HepG2 (cell line): Measurements from ENCODE around the gene NUP214. TPM values are rescaled to one million over a fixed set of nuclear protein-coding genes. Genes with fewer than 3 reads are reported as not detected.

ENCODE experiments used
- ARNT ChIP-seq: fragments of 450-650 bp; IDR thresholded peaks from 2 replicates; pipeline ENCODE4 v1.6.1; 2017
- BORCS8-MEF2B ChIP-seq: sonication (generic); formaldehyde crosslinking; IDR thresholded peaks from 2 replicates; pipeline ENCODE4 v1.8.0; 2022; ENCODE audit warnings: mild to moderate bottlenecking, missing genetic modification reagents
- CAMTA2 ChIP-seq: sonication (generic); formaldehyde crosslinking; IDR thresholded peaks from 2 replicates; pipeline ENCODE4 v1.4.0; 2020; ENCODE audit warnings: mild to moderate bottlenecking, missing genetic modification reagents, borderline replicate concordance
- FOXK2 ChIP-seq: fragments of 450-650 bp; IDR thresholded peaks from 2 replicates; pipeline ENCODE4 v1.6.1; 2016
- KLF13 ChIP-seq: sonication (generic); formaldehyde crosslinking; IDR thresholded peaks from 2 replicates; pipeline ENCODE4 v1.4.0; 2020; ENCODE audit warnings: mild to moderate bottlenecking, missing genetic modification reagents
- PHB2 ChIP-seq: fragments of 450-650 bp; IDR thresholded peaks from 2 replicates; pipeline ENCODE4 v1.6.1; 2018; ENCODE audit not compliant: partially characterized antibody
- PHF8 ChIP-seq: sonication (generic); formaldehyde crosslinking; IDR thresholded peaks from 2 replicates; pipeline ENCODE4 v1.5.0; 2020; ENCODE audit warnings: missing genetic modification reagents
- SP140L ChIP-seq: sonication (generic); formaldehyde crosslinking; IDR thresholded peaks from 2 replicates; pipeline ENCODE4 v1.4.0; 2020; ENCODE audit warnings: missing genetic modification reagents, borderline replicate concordance
- XRCC5 ChIP-seq: fragments of 200-400 bp; formaldehyde crosslinking; optimal IDR thresholded peaks from 2 replicates; pipeline ENCODE3; 2017; ENCODE audit warnings: mild to moderate bottlenecking, low read length
- ZNF101 ChIP-seq: sonication (generic); formaldehyde crosslinking; IDR thresholded peaks from 2 replicates; pipeline ENCODE4 v1.4.0; 2020; ENCODE audit warnings: mild to moderate bottlenecking, low read depth, missing genetic modification reagents, borderline replicate concordance
- polyA plus RNA-seq, 8 experiments: library from polyadenylated mRNA; depleted of rRNA in 3 of 8; stranded (reverse) in 7 of 8; unstranded in 1 of 8; fragments of >200 nt; fragmentation: Illumina TruSeq in 4 of 8; extraction: Trizol in 4 of 8; gene quantifications; 2 replicates each; pipeline versions ENCODE4 v1.2.1 to v1.2.3, GENCODE V29; 2011 to 2016; ENCODE audit warnings: low read depth in 4 of 8, missing spikeins in 1 of 8, mixed read lengths in 1 of 8; ENCODE audit not compliant: insufficient read depth in 1 of 8
- total RNA-seq, 5 experiments: library from RNA; depleted of rRNA; stranded (reverse); fragments of >200 nt; fragmentation: Illumina TruSeq; extraction: Trizol; gene quantifications; 2 replicates each; pipeline ENCODE4 v1.2.3, GENCODE V29; 2016; ENCODE audit warnings: low read depth in 1 of 5
- TF ChIP-seq, protein P1 (sequence below): sonication (generic); formaldehyde crosslinking; IDR thresholded peaks from 2 replicates; pipeline ENCODE4 v1.4.0; 2020; ENCODE audit warnings: missing genetic modification reagents
- TF ChIP-seq, protein P2 (sequence below): IDR thresholded peaks from 2 replicates; pipeline ENCODE4 v1.6.1; 2012; ENCODE audit warnings: inconsistent platforms
- TF ChIP-seq, protein P3 (sequence below): sonication (generic); formaldehyde crosslinking; IDR thresholded peaks from 2 replicates; pipeline ENCODE4 v1.9.0; 2021; ENCODE audit warnings: missing genetic modification reagents, mild to moderate bottlenecking, borderline replicate concordance
- TF ChIP-seq, protein P4 (sequence below): sonication (generic); formaldehyde crosslinking; IDR thresholded peaks from 2 replicates; pipeline ENCODE4 v1.5.0; 2020; ENCODE audit warnings: missing genetic modification reagents, mild to moderate bottlenecking, borderline replicate concordance
- TF ChIP-seq, protein P5 (sequence below): conservative IDR thresholded peaks from 2 replicates; pipeline ENCODE4 v1.6.1; 2018; ENCODE audit warnings: missing genetic modification reagents
- TF ChIP-seq, protein P6 (sequence below): sonication (generic); formaldehyde crosslinking; IDR thresholded peaks from one replicate; pipeline ENCODE4 v1.5.1; 2020; ENCODE audit warnings: mild to moderate bottlenecking, missing genetic modification reagents; ENCODE audit errors: not compliant biosample characterization

NUP214 gene
- total and polyA plus RNA-seq, 2 of the 13 experiments (the other 11 are each of a cell fraction or from before 2014, with no cell fraction given), result 8.4 to 16.0 TPM

DNA sequence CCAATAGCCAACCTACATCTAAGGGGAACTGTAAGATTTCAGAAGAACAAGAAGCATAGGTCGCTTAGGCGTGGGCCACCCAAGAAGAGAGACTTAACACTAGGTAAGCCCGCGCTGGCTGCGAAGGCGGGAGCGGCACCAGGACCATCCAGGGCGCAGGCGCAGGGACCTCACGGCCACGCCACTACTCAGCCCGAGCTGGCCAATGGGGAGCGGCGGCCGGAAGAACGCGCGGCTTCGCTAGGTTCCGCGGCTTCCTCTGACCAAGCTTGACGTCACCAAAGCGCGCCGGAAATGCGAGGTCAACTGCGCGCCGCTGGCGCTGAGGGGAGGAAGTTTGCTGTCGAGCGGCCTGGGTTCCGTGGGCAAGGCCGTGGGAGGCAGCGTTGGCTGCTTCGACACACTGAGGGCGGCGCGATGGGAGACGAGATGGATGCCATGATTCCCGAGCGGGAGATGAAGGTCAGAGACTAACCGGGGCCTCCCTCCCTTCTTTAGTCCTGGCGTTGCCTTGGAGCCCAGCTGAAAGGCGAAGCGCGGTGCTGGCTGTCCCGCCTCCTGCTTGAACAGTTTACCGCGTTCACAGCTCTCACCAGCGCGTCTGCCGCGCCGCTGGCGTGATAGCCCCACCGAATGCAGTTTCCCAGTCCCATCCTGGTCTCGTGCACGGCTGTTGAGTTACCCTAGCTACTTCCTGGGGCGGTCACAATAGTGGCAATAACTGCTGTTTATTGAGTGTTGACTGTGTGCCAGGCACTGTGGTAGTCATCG, at the start of gene NUP214 (continued):
- TF ChIP-seq XRCC5, result peak; percentile 15
- TF ChIP-seq, protein P1, sequence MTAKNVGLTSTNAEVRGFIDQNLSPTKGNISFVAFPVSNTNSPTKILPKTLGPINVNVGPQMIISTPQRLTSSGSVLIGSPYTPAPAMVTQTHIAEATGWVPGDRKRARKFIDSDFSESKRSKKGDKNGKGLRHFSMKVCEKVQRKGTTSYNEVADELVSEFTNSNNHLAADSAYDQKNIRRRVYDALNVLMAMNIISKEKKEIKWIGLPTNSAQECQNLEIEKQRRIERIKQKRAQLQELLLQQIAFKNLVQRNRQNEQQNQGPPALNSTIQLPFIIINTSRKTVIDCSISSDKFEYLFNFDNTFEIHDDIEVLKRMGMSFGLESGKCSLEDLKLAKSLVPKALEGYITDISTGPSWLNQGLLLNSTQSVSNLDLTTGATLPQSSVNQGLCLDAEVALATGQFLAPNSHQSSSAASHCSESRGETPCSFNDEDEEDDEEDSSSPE (CRISPR knock-in tag), result peak; percentile 96
- TF ChIP-seq CAMTA2 (CRISPR knock-in tag), result peak; percentile 82; the same call in 1 of the 2 replicates
- TF ChIP-seq PHB2, result no peak
- no peak for TF ChIP-seq ZNF101 (CRISPR knock-in tag)
- TF ChIP-seq KLF13 (CRISPR knock-in tag), result no peak
- TF ChIP-seq, protein P2, sequence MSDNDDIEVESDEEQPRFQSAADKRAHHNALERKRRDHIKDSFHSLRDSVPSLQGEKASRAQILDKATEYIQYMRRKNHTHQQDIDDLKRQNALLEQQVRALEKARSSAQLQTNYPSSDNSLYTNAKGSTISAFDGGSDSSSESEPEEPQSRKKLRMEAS, result peak; percentile 90
- TF ChIP-seq PHF8 (CRISPR knock-in tag), result peak; percentile 99
- TF ChIP-seq BORCS8-MEF2B, result peak; percentile 85; the same call in 1 of the 2 replicates
- TF ChIP-seq, protein P3, sequence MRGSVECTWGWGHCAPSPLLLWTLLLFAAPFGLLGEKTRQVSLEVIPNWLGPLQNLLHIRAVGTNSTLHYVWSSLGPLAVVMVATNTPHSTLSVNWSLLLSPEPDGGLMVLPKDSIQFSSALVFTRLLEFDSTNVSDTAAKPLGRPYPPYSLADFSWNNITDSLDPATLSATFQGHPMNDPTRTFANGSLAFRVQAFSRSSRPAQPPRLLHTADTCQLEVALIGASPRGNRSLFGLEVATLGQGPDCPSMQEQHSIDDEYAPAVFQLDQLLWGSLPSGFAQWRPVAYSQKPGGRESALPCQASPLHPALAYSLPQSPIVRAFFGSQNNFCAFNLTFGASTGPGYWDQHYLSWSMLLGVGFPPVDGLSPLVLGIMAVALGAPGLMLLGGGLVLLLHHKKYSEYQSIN (CRISPR knock-in tag), result no peak
- TF ChIP-seq, protein P4, sequence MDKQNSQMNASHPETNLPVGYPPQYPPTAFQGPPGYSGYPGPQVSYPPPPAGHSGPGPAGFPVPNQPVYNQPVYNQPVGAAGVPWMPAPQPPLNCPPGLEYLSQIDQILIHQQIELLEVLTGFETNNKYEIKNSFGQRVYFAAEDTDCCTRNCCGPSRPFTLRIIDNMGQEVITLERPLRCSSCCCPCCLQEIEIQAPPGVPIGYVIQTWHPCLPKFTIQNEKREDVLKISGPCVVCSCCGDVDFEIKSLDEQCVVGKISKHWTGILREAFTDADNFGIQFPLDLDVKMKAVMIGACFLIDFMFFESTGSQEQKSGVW (CRISPR knock-in tag), result no peak
- TF ChIP-seq FOXK2, result 0 out of 2 replicates have a peak, but pooled peaks have one; percentile 25
- TF ChIP-seq, protein P5, sequence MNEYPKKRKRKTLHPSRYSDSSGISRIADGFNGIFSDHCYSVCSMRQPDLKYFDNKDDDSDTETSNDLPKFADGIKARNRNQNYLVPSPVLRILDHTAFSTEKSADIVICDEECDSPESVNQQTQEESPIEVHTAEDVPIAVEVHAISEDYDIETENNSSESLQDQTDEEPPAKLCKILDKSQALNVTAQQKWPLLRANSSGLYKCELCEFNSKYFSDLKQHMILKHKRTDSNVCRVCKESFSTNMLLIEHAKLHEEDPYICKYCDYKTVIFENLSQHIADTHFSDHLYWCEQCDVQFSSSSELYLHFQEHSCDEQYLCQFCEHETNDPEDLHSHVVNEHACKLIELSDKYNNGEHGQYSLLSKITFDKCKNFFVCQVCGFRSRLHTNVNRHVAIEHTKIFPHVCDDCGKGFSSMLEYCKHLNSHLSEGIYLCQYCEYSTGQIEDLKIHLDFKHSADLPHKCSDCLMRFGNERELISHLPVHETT (CRISPR knock-in tag), result peak; percentile 82
- TF ChIP-seq, protein P6, sequence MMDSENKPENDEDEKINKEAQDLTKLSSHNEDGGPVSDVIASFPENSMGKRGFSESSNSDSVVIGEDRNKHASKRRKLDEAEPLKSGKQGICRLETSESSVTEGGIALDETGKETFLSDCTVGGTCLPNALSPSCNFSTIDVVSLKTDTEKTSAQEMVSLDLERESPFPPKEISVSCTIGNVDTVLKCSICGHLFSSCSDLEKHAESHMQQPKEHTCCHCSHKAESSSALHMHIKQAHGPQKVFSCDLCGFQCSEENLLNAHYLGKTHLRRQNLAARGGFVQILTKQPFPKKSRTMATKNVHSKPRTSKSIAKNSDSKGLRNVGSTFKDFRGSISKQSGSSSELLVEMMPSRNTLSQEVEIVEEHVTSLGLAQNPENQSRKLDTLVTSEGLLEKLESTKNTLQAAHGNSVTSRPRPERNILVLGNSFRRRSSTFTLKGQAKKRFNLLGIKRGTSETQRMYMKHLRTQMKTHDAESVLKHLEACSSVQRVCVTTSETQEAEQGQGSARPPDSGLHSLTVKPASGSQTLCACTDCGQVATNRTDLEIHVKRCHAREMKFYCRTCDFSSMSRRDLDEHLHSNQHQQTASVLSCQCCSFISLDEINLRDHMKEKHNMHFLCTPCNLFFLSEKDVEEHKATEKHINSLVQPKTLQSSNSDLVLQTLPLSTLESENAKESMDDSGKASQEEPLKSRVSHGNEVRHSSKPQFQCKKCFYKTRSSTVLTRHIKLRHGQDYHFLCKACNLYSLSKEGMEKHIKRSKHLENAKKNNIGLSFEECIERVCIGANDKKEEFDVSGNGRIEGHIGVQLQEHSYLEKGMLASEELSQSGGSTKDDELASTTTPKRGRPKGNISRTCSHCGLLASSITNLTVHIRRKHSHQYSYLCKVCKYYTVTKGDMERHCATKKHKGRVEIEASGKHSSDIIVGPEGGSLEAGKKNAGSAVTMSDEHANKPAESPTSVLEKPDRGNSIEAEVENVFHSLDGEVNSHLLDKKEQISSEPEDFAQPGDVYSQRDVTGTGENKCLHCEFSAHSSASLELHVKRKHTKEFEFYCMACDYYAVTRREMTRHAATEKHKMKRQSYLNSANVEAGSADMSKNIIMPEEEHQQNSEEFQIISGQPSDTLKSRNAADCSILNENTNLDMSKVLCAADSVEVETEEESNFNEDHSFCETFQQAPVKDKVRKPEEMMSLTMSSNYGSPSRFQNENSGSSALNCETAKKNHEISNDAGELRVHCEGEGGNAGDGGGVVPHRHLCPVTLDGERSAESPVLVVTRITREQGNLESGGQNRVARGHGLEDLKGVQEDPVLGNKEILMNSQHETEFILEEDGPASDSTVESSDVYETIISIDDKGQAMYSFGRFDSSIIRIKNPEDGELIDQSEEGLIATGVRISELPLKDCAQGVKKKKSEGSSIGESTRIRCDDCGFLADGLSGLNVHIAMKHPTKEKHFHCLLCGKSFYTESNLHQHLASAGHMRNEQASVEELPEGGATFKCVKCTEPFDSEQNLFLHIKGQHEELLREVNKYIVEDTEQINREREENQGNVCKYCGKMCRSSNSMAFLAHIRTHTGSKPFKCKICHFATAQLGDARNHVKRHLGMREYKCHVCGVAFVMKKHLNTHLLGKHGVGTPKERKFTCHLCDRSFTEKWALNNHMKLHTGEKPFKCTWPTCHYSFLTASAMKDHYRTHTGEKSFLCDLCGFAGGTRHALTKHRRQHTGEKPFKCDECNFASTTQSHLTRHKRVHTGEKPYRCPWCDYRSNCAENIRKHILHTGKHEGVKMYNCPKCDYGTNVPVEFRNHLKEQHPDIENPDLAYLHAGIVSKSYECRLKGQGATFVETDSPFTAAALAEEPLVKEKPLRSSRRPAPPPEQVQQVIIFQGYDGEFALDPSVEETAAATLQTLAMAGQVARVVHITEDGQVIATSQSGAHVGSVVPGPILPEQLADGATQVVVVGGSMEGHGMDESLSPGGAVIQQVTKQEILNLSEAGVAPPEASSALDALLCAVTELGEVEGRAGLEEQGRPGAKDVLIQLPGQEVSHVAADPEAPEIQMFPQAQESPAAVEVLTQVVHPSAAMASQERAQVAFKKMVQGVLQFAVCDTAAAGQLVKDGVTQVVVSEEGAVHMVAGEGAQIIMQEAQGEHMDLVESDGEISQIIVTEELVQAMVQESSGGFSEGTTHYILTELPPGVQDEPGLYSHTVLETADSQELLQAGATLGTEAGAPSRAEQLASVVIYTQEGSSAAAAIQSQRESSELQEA (CRISPR knock-in tag), result no peak
- TF ChIP-seq SP140L (CRISPR knock-in tag), result no peak; the same call in 1 of the 2 replicates
- no peak for TF ChIP-seq ARNT
